SIG-M5 treated with dmso at 0.1 percent for 504 hours (cell line): ENCODE results near the gene ICA1L.
"Not testable (repeated sequence)": the region's sequence is repeated elsewhere in the genome, so short reads cannot be mapped to it uniquely, and the experiment has no call there.

ENCODE experiments used
- DNase-seq: peaks from one replicate; lab custom pipeline; 2025; ENCODE audit not compliant: unreplicated experiment; lab: John Stamatoyannopoulos, UW

ICA1L gene

GRCh38 chr2:202847693-202848524 lies 23.7 kb downstream of the ICA1L start:
- peak; percentile 45 for DNase-seq

GRCh38 chr2:202844656-202845055 lies 26.9 kb downstream of the ICA1L start:
- no peak for DNase-seq

GRCh38 chr2:202842690-202843089 lies 28.9 kb downstream of the ICA1L start:
- no peak for DNase-seq

- no peak for DNase-seq
Measured at GRCh38 chr2:202841090-202841867, 30.3 kb downstream of the ICA1L start.

GRCh38 chr2:202831242-202832220 lies 40.0 kb downstream of the ICA1L start:
- peak; percentile 66 for DNase-seq

- DNase-seq = no peak
Measured at GRCh38 chr2:202824901-202825300, 46.7 kb downstream of the ICA1L start.

- no peak for DNase-seq
Measured at GRCh38 chr2:202822411-202822810, 49.2 kb downstream of the ICA1L start.

GRCh38 chr2:202821206-202822160 lies 50.1 kb downstream of the ICA1L start:
- DNase-seq = no peak

GRCh38 chr2:202818321-202818720 lies 53.2 kb downstream of the ICA1L start:
- DNase-seq = no peak

GRCh38 chr2:202817771-202818170 lies 53.8 kb downstream of the ICA1L start:
- no peak for DNase-seq

- DNase-seq = no peak
Measured at GRCh38 chr2:202815548-202816360, 55.8 kb downstream of the ICA1L start.

- DNase-seq = no peak
Measured at GRCh38 chr2:202814226-202814625, 57.3 kb downstream of the ICA1L start.

- DNase-seq = no peak
Measured at GRCh38 chr2:202813387-202813786, 58.2 kb downstream of the ICA1L start.

- no peak for DNase-seq
Measured at GRCh38 chr2:202808754-202809153, 62.8 kb downstream of the ICA1L start.

GRCh38 chr2:202807431-202808138 lies 64.0 kb downstream of the ICA1L start:
- DNase-seq = not testable (repeated sequence)

GRCh38 chr2:202805911-202806310 lies 65.7 kb downstream of the ICA1L start:
- DNase-seq = not testable (repeated sequence)

GRCh38 chr2:202797944-202798343 lies 73.6 kb downstream of the ICA1L start:
- no peak for DNase-seq

GRCh38 chr2:202790676-202791075 lies 80.9 kb downstream of the ICA1L start:
- no peak for DNase-seq
